ENCODE data around the gene DNAH1. TPM values are rescaled to one million over a fixed set of nuclear protein-coding genes. Genes with fewer than 3 reads are reported as not detected.

The DNAH1 gene
- total and polyA plus RNA-seq, 2 of the 13 experiments (the other 11 are each of a cell fraction or from before 2014, with no cell fraction given), result 0.64 to 3.5 TPM

DNA sequence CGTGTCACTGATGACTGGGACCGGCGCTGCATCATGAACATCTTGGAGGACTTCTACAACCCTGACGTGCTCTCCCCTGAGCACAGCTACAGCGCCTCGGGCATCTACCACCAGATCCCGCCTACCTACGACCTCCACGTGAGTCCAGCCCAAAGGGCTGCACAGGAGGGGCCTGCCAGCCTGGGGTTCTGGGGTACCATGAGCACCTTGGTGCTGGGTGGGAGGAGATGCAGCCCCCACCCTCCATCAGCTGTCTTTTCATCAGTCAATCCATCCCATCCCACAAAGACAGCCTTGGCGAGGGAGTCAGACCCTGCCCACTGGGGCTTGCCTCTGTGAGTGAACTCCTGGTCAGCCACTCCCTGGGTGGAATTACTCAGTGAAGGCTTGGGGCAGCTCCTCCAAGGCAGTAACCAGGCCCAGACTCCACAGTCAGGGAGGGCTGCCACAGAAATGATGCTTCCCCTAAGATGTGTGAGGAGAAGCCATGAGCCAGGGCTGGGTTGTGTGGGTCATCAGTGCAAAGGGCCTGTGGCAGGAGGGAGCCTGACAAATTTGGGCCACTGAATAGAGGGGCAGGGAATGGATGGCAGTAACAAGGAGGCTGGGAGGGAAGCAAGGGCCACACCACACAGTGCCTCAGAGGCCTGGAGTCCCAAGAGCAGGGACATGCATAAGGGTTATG is 80.9 kb downstream of the DNAH1 start:
- Histone ChIP-seq H3K9me3 (ENCODE audit: low read length) (no peaks in the 10 kb centered on the region), H3K79me2 (ENCODE audit: insufficient read depth, low read length) (no peaks in the 10 kb centered on the region), H3K27ac (ENCODE audit: extremely low read length, insufficient read depth, low read length) (no peak overlapping the region), H3K4me3 (replicated peaks in 1 of 3; ENCODE audit: insufficient read depth in 1 of 3, low read depth in 2 of 3, low read length in 3 of 3) (no peak overlapping the region), H3K4me2 (ENCODE audit: low read depth, low read length) (no peak overlapping the region), H2AFZ (ENCODE audit: low read length) (no peak overlapping the region), H3K36me3 (replicated peaks in 1 of 2; ENCODE audit: control insufficient read depth in 1 of 2, insufficient read depth in 2 of 2, low read length in 2 of 2) (peaks cover 0 to 8% of the 10 kb centered on the region in 2 experiments; a peak in 1 of 5 replicates), H4K20me1 (ENCODE audit: insufficient read depth, low read length) (no peaks in the 10 kb centered on the region), H3K27me3 (ENCODE audit: control insufficient read depth in 1 of 2, insufficient read depth in 2 of 2, low read length in 2 of 2) (no peaks in the 10 kb centered on the region), H3K4me1 (ENCODE audit: insufficient read depth, low read length) (peaks cover 12% of the 10 kb centered on the region; the same call in 1 of the 2 replicates), H3K9ac (ENCODE audit: insufficient read depth, low read depth, low read length) (no peak overlapping the region)
- no TSS peak for BruUV-seq (replicated peaks)
- ATAC-seq (0 out of 3 replicates have a peak, but pooled peaks have one; percentile 3), DNase-seq (ENCODE audit: low spot score) (no peak), FAIRE-seq (no peak)
- intact Hi-C loops (cut with micrococcal nuclease; ENCODE audit: unreplicated experiment) (no loop called here), in situ Hi-C loops (cut with HindIII; ENCODE audit: extremely low pct_ligation_motif_present, low pct_unique_long_range_greater_than_20kb) (no loop called here)
- TF ChIP-seq HOXA5 (CRISPR knock-in tag; IDR thresholded peaks at IDR 0.05) (no peak), ATF1 (CRISPR knock-in tag; IDR thresholded peaks at IDR 0.05) (no peak), CBX5 (CRISPR knock-in tag; IDR thresholded peaks at IDR 0.05; ENCODE audit: borderline replicate concordance) (no peak), HNF4A (CRISPR knock-in tag; IDR thresholded peaks at IDR 0.05) (no peak), MBNL3 (CRISPR knock-in tag; conservative IDR thresholded peaks at IDR 0.05) (no peak), YEATS4 (CRISPR knock-in tag; IDR thresholded peaks at IDR 0.05; ENCODE audit: borderline replicate concordance) (no peak), ZNF232 (CRISPR knock-in tag; IDR thresholded peaks at IDR 0.05; ENCODE audit: borderline replicate concordance) (no peak), ZKSCAN5 (CRISPR knock-in tag; IDR thresholded peaks at IDR 0.05) (no peak)
- TF ChIP-seq, protein P1, sequence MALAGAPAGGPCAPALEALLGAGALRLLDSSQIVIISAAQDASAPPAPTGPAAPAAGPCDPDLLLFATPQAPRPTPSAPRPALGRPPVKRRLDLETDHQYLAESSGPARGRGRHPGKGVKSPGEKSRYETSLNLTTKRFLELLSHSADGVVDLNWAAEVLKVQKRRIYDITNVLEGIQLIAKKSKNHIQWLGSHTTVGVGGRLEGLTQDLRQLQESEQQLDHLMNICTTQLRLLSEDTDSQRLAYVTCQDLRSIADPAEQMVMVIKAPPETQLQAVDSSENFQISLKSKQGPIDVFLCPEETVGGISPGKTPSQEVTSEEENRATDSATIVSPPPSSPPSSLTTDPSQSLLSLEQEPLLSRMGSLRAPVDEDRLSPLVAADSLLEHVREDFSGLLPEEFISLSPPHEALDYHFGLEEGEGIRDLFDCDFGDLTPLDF (CRISPR knock-in tag; IDR thresholded peaks at IDR 0.05), result no peak
- TF ChIP-seq, protein P2, sequence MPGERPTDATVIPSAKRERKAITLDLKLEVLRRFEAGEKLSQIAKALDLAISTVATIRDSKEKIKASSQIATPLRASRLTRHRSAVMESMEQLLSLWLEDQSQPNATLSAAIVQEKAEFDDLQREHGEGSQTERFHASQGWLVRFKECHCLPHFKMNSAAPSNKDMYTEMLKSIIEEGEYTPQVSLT (CRISPR knock-in tag; IDR thresholded peaks at IDR 0.05; ENCODE audit: borderline replicate concordance, low read depth), result no peak
- TF ChIP-seq, protein P3, sequence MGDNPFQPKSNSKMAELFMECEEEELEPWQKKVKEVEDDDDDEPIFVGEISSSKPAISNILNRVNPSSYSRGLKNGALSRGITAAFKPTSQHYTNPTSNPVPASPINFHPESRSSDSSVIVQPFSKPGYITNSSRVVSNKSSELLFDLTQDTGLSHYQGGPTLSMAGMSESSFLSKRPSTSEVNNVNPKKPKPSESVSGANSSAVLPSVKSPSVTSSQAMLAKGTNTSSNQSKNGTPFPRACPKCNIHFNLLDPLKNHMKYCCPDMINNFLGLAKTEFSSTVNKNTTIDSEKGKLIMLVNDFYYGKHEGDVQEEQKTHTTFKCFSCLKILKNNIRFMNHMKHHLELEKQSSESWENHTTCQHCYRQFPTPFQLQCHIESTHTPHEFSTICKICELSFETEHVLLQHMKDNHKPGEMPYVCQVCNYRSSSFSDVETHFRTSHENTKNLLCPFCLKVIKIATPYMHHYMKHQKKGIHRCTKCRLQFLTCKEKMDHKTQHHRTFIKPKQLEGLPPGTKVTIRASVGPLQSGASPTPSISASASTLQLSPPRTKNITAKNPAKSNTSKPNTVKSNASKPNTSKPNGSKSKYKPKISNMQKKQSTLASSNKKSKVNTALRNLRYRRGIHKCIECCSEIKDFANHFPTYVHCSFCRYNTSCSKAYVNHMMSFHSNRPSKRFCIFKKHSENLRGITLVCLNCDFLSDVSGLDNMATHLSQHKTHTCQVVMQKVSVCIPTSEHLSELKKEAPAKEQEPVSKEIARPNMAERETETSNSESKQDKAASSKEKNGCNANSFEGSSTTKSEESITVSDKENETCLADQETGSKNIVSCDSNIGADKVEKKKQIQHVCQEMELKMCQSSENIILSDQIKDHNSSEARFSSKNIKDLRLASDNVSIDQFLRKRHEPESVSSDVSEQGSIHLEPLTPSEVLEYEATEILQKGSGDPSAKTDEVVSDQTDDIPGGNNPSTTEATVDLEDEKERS (CRISPR knock-in tag; IDR thresholded peaks at IDR 0.05), result no peak
- CTCF ChIA-PET (ENCODE audit: low intra/inter-chr PET ratio, low total read pairs), result no interaction called here
- WGBS (ENCODE audit: low lambda C conversion rate), result no CpG with 5 or more reads among the region's 10 CpGs
- POLR2A ChIA-PET, result no interaction called here
